ENCODE measurements around the gene CCDC86.

DNA sequence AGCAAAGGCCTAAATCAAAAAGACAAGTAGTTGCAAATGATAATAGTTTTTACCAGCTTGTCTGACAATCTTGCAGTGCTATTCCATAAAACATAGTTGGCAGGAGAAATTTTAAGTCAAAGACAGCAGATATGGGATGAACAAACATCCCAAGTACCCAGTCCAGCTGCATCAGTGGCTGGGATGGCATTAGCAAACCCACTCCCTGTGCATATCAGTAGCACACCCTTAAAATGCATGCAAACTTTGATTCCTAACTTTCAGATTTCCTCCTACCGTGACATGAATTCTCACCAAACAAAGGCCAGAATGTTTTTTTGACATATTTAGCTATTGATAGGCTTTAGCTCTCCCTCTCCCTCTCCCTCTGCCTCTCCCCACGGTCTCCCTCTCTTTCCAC lies 27.8 kb upstream of the CCDC86 start:
- TF ChIP-seq CTCF (IDR thresholded peaks at IDR 0.05), result no peak
- TF ChIP-seq POLR2A (IDR thresholded peaks at IDR 0.05), result no peak

All from adrenal gland (tissue), 5 donors.